H54 (cell line): ENCODE results near the gene ATP6V1G3.

ENCODE experiments used
- DNase-seq: peaks from one replicate; pipeline ENCODE4 v3.0.0; 2011; ENCODE audit warnings: low spot score, mixed read lengths; ENCODE audit not compliant: insufficient read length
- FAIRE-seq: peaks from 3 replicates; lab custom pipeline; 2011; peaks lifted over from hg19 to GRCh38; lab: Jason Lieb, UNC
- POLR2A ChIP-seq: IDR thresholded peaks from 2 replicates; pipeline ENCODE4 v1.6.1; 2011; ENCODE audit warnings: low read depth, mild to moderate bottlenecking, low read length

ATP6V1G3 gene

DNA sequence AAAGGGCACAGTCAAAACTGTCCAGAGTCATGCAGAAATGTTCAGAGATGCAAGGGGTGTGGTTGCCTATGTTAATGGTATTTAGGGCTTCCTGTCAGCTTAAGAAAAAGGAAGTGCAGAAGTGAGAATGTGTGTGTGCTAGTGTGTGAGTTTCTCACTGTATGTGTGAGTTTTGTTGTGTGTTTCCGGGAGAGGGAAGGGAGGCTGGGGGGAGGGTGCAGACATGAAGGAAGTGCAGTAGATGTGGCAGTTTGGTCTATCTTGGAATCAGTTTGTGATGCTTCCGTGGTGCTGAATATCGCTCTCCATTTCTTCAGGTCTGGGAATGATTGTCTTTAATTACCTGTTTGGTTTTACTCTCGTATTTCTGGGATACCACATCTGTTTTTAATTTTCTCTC is 16.5 kb upstream of the ATP6V1G3 start:
- no peak for DNase-seq
- no peak for FAIRE-seq
- TF ChIP-seq POLR2A, result no peak

DNA sequence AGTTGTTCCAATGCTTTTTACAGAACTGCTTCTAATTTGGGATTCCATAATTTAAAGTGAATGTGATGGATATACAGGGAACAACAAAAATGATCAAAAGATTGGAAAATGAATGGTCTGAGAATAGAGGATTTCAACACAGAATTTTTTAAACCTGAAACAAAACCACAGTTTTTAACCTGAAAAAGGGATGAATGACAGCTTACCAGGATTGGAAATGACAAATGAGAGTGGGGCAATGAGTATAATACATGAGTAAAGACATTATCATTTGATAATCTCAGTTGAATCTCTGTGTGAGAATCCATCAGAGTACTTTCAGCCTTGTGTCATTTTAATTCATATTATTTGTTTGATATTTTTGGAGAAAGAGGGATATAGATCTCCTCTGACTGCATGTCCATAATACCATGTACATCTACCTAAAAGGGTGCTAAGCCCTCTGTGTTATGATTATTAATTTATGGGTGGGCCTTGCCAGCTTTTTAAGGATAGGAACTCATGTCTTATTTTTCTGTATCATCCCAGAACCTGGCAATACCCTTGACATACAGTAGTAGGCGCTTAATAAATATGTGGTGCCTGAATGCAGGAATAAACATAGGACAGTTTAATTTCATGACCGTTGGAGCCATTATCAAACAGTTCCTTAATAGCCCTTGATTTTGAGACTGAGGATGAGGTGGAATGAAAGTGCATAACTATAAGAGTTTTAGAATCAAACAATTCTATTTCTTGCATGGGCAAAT is 12.4 kb upstream of the ATP6V1G3 start:
- FAIRE-seq (no peak), DNase-seq (no peak)
- TF ChIP-seq POLR2A, result no peak

DNA sequence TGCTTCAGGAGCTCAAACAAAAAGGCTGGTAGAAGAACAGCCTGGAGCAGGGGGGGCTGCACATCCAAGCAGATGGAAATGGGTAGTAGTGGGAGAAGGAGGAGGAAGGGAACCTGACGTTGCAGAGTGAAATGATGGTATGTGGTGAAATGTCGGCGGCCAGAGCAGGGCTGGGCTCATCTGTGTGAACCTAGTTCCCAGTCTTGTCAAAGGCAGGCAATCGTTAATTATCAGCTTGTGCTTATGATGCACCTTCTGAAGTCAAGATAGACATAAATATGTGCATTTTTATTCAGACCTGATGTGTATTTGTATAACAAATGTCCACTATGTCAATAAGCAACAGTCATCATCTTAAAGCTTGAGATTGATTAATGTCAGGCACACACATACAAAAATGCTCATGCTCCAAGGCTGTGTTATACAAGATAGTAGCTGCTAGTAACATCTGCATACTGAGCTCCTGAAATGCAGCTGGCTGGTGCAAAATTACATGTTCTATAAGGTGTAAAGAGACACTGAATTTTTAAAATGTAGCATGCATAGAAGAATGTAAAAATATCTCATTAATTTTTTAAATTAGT is 10.6 kb upstream of the ATP6V1G3 start:
- FAIRE-seq (no peak), DNase-seq (no peak)
- no peak for TF ChIP-seq POLR2A

DNA sequence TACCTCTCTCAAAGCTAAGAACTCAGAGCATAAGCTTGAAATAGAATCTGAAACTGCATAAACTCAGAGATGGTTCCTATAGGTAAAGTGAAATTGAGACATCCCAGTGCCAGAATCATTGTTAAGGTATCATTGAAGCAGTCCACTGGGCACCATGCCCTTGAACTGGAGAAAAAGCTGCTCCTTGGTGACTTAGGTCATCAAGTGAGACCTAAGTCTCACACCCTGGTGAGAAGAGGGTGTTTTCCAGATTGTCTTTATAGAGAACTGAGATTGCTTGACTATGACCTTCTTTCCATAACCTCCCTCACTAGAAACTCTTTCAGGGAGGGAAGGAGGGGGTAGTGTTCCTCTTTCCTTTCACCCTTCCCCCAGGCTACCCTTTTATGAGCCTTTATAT is 9.4 kb upstream of the ATP6V1G3 start:
- no peak for FAIRE-seq
- no peak for TF ChIP-seq POLR2A
- DNase-seq, result no peak

DNA sequence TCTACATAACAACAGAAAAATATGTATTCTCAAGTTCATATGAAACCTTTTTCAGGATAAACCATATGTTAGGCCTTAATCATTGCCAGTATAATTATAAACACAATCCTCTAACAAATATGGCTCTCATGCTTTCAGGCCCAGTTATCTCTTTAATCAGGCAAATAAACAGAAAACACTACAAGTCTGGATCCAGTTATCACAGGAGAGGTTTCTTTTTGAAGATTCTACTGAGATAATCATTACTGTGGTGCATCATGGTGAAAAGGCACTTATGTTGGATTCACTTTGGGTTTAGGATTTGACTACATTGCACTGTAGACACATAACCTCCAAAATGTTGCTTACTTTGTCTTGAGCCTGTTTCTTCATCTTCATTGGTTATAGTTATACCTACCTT is 8.4 kb upstream of the ATP6V1G3 start:
- no peak for DNase-seq
- FAIRE-seq, result no peak
- TF ChIP-seq POLR2A, result no peak

DNA sequence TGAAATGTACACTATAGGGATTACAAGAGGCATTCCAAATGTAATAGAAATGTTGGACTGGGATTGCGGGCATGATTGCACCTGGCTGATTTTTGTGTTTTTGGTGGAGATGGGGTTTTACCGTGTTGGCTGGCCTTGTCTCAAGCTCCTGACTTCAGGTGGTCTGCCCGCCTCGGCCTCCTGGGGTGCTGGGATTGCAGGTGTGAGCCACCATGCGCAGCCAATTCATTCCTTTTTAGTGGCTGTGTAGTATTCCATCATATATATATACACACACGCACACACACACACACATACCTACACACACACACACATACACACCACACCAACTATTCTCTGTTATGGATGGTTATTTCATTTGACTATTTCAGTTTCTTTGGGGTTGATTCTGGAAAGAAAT is 4.7 kb upstream of the ATP6V1G3 start:
- no peak for DNase-seq
- no peak for FAIRE-seq
- no peak for TF ChIP-seq POLR2A

DNA sequence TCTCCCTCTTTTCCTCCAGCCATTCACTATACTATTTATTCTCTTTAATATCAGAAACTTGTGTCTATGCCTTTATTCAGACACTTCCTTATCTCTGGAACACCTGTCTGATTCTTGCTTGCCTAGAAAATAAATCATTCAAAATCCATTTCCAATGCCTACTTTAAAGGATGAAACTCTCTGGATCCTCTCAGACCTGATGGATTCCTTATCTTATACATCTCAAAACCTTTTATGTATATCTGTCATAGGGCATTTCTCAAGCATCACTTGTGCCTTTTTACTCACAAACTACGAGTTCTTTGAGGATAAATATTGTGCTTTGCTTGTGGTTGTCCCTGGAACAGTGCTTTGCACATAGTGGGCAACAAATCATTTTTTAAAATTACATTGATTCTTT is 3.8 kb upstream of the ATP6V1G3 start:
- no peak for DNase-seq
- TF ChIP-seq POLR2A, result no peak
- FAIRE-seq, result no peak

DNA sequence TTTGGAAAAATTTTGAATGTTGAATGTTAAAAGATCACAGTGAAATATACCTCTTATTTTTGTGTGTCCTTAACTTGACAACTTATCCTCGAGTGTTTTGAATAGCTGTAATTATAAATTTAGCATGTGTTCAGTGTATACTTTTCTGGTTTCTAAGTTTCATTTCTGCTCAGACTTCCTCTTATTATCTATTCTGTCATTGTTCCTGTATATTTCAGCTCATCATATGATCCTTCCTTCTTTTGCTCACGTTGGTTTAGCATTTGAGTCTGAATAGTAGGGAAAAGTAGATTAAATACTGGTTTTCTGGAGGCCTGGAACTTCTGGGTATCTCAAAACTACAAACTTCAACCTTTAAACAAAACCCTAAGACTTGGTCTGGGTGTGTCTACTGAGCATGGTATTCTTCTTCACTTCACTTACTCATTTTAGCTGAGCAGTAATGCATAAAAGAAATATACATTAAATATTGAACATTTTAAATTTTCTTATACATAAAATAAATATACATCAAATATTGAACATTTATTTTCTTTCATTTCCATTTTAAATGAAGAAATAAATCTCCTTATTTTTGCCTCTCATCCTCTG is 3.3 kb upstream of the ATP6V1G3 start:
- FAIRE-seq, result no peak
- TF ChIP-seq POLR2A, result no peak
- DNase-seq, result no peak

DNA sequence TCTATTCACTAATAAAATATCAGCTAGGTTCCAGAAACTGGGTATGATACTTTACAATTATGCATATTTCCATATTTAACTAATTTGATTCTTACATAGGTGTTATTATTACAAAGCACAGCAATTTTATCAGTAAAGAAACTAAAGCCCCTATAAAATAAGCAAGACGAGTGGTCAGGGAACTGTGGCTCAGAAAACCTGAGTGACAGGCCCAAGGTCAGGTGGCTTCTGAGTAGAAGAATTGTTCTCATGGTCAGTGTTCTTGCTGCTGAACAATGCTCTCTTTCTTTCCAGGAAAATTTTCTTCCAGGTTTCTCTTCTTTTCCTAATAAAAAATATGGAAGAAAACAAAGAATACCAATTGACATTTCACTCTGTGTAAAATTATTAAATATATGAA is 2.2 kb upstream of the ATP6V1G3 start:
- DNase-seq (no peak), FAIRE-seq (no peak)
- no peak for TF ChIP-seq POLR2A

DNA sequence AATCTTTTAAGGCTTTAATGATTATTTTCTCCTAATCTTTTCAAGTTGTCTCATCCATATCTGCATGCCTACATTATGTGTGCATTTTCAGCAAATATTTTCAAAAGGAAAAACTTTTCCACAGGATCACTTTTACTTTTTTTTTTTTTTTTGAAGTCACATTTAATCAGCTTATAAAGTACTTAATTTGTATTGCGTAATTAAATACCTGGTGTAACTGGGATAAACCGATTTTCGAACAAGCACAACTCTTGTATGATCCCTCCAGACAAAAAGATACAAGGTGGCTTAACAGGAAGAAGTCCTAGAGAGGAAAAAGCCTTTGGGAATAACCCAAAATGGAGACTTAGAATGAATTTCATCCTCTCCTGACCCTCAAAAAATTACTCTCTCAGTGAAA is 1.3 kb upstream of the ATP6V1G3 start:
- TF ChIP-seq POLR2A, result no peak
- FAIRE-seq (no peak), DNase-seq (no peak)

DNA sequence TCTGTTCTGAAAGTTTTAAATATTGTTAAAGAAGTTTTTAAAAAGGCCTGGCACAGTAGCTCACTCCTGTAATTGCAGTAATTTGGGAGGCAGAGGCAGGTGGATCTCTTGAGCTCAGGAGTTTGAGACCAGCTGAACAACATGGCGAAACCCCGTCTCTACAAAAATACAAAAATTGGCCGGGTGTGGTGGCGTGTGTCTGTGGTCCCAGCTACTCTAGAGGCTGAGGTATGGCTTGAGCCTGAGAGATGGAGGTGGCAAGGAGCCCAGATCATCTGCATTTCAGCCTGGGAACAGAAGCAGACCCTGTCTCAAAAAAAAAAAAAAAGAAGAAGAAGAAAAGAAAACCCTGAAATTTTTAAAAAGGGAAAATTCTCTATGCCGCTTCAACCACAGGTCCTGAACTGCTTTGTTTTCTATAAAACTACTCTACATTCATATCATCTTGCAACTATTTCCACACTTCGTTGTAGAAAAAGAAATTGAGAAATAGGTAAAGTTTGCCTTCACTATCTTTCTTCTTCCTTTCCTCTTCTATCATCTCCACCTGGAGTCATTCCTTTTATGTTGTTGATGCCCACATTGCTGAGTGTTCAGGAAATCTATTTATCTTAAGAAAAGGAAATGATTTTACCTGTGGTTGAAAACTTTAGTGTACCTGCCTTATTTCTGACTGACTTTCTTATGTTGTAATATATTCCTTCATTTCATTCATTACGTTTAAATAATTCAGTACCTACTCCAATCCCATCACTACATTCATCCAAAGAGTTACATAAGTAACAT is 1.7 kb downstream of the ATP6V1G3 start:
- TF ChIP-seq POLR2A, result no peak
- no peak for DNase-seq
- no peak for FAIRE-seq

DNA sequence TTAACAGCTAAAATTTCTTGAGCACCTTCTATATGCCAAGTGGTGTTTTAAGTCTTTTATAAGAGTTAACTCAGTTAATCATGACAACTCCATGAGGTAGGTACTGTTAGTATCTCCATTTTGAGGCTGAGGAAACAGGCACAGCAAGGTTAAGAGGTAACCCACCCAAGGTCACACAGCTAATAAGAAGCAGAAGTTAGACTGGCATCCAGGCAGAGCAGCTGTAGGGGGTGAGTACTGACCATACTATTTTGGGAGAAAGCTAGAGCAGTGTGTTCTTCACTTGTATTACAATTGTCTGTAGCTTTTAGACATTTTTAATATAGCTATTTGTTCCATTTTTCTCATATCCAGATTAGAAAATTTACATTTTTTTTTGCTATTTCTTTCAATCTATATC is 4.8 kb downstream of the ATP6V1G3 start:
- no peak for FAIRE-seq
- DNase-seq, result no peak

DNA sequence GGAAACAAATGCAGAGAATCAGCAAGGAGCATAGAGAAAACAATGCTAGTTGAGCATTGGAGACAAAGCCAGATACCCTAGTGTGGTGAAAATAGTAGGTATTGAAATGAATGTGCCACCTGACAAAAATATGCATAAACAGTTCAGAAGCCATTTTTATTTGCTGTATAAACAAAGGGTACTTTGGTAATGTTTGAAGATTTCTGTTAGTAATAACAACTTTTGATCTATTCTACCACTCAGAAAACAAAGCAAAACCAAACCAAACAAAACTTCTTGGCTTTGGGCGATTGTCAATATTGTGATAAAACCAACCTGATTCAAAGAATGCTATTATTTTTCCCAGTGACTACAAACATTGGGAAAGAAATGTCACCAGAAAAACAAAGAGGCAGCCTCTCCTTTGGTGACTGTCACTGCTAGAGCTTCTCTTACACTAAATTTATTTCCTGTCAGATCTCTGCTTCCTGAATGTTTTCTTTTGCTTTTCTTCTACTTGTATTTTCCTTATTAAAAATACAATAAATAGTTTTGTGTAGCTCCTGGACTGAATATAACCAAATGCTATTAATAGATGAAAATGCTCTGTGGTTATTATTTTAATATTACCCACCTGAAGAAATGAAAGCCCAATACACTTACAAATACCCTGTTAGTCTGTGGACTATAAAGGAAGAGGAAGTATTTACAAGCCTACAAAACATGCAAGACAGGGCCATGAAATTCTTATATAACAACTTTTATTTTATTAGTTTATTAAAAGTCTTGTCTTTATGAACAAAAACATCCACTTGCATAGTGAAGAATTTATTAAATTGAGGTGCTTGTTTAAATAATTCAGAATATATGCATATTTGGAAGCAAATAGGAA is 5.7 kb downstream of the ATP6V1G3 start:
- no peak for TF ChIP-seq POLR2A
- FAIRE-seq, result peak; percentile 11
- no peak for DNase-seq

More for the DNA sequence above, 4.8 kb downstream of the ATP6V1G3 start:
- no peak for TF ChIP-seq POLR2A
